HUES6 (cell line): ENCODE results near the gene GRK5.

Experiments
- H3K27ac ChIP-seq: 2 replicates; pipeline ENCODE4 v1.7.0; 2013; ENCODE audit warnings: low read depth, mild to moderate bottlenecking, low read length, inconsistent platforms
- H3K27me3 ChIP-seq: 2 replicates; pipeline ENCODE4 v1.6.1; 2013; ENCODE audit warnings: low read length; ENCODE audit not compliant: control insufficient read depth, insufficient read depth
- H3K36me3 ChIP-seq: 2 replicates; pipeline ENCODE4 v1.6.1; 2013; ENCODE audit warnings: low read length; ENCODE audit not compliant: control insufficient read depth, insufficient read depth
- H3K4me1 ChIP-seq: 2 replicates; pipeline ENCODE4 v1.6.1; 2013; ENCODE audit warnings: low read length; ENCODE audit not compliant: control insufficient read depth, insufficient read depth
- H3K4me3 ChIP-seq: 2 replicates; pipeline ENCODE4 v1.5.1; 2013; ENCODE audit warnings: low read depth, low read length
- H3K9ac ChIP-seq: one replicate; pipeline ENCODE4 v1.6.1; 2013; ENCODE audit warnings: mild to moderate bottlenecking, low read length
- H3K9me3 ChIP-seq: 2 replicates; pipeline ENCODE4 v1.6.1; 2013; ENCODE audit warnings: low read depth, low read length; ENCODE audit not compliant: control insufficient read depth, insufficient read depth

Gene GRK5

DNA sequence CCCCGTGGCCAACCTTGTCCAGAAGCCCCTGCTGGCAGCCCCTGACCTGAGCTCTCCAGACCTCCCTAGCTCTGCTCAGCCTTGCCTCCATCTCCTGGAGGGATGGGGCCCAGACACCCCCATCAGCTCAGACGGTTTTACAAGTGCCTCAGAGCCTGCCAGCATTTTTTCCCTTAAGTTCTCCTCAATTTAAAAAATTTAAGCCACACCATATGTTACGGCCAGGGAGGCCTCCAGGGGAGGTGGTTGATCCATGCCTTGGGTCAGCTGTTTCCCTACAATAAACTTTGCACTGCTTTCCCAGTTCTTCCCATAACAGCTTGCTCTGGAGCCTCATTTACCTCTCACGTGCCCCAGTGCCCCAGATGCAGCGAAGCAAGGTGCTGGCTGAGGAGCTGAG, 191.6 kb downstream of the GRK5 start:
- Histone ChIP-seq H3K4me1 (no peaks in the 10 kb centered on the region; the same call in 1 of the 2 replicates), H3K27me3 (no peaks in the 10 kb centered on the region), H3K9ac (no peak overlapping the region), H3K9me3 (no peaks in the 10 kb centered on the region), H3K27ac (no peak overlapping the region), H3K36me3 (no peaks in the 10 kb centered on the region), H3K4me3 (no peak overlapping the region)

DNA sequence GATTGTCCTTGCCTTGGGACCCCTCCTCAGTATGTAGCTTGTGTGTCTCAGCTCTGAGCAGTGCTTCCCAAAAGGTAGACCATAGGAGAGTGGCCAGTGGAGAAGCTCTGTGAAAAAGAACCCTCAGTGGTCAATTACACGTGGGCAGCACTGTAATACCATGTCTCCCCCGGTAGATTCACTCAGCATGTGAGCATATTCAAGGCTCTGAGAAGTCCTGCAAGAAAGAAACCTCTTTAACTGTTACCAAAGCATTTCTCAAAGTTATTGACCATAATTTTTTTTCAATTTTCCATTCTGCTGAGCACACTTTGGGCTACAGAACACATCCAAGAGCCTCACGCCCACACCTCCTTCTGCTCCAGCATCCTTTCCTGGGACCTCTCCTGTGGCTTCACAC, 192.1 kb downstream of the GRK5 start:
- Histone ChIP-seq H3K9me3 (no peaks in the 10 kb centered on the region), H3K36me3 (no peaks in the 10 kb centered on the region), H3K4me3 (no peak overlapping the region), H3K27me3 (no peaks in the 10 kb centered on the region), H3K9ac (no peak overlapping the region), H3K4me1 (no peaks in the 10 kb centered on the region; the same call in 1 of the 2 replicates), H3K27ac (no peak overlapping the region)

DNA sequence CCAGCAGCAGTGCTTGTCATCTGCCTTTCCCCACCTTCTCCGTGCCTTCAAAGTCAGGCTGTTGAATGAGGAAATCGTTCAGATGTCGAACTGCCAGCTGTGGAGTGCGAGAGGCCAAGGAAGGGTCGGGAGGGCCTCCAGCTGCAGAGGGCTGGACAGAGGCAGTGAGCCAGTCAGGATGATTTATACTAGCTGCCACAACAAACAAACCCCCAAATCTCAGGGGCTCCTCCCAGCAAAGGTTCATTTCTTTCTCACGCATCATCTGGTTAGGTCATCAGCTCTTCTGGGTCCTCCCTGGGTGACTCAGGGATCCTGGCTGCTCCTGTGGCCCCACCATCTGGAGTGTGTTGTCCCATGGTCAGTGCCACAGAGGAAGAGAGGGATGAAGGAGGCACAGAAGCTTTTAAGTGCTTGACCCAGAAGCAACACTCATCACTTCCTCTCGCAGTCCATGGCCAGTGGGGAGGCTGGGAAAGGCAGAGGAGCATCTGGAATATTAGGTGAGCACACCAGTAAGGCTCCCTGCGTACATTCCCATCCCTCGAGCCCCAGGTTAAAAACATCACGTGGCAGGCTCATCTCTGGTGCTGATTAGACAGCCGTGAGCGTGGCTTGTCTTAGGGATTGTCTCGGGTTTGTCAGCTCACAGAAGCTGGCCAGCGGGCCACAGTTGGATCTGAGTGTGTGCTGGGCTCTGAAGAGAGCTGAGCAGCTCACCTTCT, 194.5 kb downstream of the GRK5 start:
- Histone ChIP-seq H3K9me3 (no peaks in the 10 kb centered on the region), H3K4me1 (no peaks in the 10 kb centered on the region; the same call in 1 of the 2 replicates), H3K4me3 (no peak overlapping the region), H3K9ac (no peak overlapping the region), H3K27me3 (no peaks in the 10 kb centered on the region), H3K36me3 (no peaks in the 10 kb centered on the region), H3K27ac (no peak overlapping the region)

DNA sequence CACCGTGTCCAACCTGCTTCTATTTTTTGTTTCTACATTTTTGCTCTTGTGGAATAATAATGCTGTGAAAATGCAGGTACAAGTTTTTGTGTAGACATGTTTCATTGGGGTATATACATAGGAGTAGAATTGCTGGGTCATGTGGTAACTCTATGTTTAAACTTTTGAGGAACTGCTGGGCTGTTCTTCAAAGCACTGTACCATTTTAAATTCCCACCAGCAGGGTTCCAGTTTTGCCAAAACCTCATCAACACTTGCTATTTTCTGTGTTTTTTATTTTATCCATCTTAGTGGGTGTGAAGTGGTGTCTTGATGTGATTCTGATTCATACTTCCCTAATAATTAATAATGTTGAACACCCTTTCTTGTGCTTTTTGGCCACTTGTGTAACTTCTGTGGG, 196.6 kb downstream of the GRK5 start:
- Histone ChIP-seq H3K9me3 (no peaks in the 10 kb centered on the region), H3K9ac (no peak overlapping the region), H3K4me3 (no peak overlapping the region), H3K27ac (no peak overlapping the region), H3K4me1 (no peaks in the 10 kb centered on the region; the same call in 1 of the 2 replicates), H3K27me3 (no peaks in the 10 kb centered on the region), H3K36me3 (no peaks in the 10 kb centered on the region)

DNA sequence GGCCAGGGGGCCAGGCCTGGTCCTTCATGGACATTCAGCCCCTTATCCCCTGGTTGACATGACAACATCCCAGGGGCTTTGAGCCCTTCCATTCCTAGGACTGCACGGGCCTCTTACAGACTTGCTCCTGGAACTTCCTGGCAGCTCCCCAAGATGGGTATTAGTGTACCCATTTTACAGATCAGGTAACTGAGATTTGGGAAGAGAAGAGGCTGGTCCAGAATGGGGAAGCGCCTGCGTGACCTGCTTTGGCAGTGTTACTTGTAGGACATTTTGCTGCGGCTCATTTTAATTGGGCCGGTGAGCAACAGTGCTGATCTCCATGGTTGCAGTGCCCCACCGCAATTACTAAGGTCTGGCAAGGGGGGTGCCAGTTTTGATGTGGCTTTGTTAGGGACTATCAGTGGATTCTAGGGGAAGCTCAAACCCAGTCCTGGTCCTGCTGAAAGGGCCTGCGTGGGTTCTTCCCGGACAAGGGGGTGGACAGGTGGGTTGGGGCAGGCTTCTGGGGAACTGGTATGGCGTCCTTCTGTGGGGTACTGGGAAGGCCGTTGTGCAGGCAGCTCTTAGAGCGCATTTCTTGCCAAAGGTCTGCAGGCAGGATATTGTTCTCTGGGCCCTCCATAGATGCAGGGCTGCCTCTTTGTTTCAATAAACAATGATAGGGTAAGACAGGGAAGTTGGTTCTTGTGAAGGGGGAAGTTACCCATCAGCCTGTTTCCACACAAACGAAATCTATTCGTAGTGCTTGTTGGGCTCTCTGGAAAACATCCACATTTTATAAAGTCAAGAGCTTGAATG, 197.5 kb downstream of the GRK5 start:
- no peaks in the 10 kb centered on the region; the same call in 1 of the 2 replicates for H3K4me1 ChIP-seq

DNA sequence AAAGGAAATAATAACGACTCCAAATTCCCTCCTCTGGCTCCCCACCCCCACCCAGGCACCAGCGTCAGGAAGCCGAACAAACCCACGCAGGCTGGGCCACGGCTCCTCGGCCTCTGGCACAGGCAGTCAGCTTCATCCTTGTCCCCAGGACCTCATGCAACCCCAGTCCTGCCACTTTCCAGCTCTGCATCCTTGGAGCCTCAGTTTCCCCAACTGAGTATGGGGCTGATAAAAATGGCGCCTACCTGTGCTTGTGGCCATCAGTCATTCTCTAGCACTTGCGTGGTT, 198.1 kb downstream of the GRK5 start:
- H3K27ac ChIP-seq, result no peak overlapping the region

More for the DNA sequence above, 197.5 kb downstream of the GRK5 start:
- Histone ChIP-seq H3K4me3 (no peak overlapping the region), H3K9me3 (no peaks in the 10 kb centered on the region), H3K27ac (no peak overlapping the region), H3K27me3 (no peaks in the 10 kb centered on the region), H3K9ac (no peak overlapping the region), H3K36me3 (no peaks in the 10 kb centered on the region)

DNA sequence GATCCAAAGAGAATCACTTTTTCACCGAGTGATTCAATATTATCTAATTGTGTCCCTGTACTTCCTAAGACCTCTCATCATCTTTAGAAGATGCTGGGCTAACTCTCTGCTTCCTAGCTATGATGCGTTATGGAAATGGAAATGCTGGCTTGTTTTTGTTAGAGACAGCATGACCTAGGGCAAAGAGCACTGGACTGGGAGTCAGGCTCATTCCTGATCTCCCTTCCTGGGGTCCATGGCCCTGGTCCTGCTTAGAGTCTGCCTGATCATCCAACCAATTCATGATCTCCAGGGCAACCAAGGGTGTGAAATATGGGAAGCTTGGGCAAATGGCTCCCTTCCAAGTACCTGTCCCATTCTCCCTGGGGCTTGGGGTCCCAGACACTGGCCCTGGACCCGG, 198.8 kb downstream of the GRK5 start:
- H3K9ac ChIP-seq, result no peak overlapping the region
- H3K36me3 ChIP-seq, result no peaks in the 10 kb centered on the region
- H3K27ac ChIP-seq, result no peak overlapping the region
- no peaks in the 10 kb centered on the region for H3K27me3 ChIP-seq
- no peaks in the 10 kb centered on the region for H3K9me3 ChIP-seq
- H3K4me1 ChIP-seq, result no peaks in the 10 kb centered on the region; the same call in 1 of the 2 replicates
- H3K4me3 ChIP-seq, result no peak overlapping the region

More for the DNA sequence above, 198.1 kb downstream of the GRK5 start:
- H3K4me3 ChIP-seq, result no peak overlapping the region
- no peaks in the 10 kb centered on the region for H3K9me3 ChIP-seq
- no peaks in the 10 kb centered on the region for H3K27me3 ChIP-seq
- no peaks in the 10 kb centered on the region for H3K36me3 ChIP-seq
- no peak overlapping the region for H3K9ac ChIP-seq
- H3K4me1 ChIP-seq, result no peaks in the 10 kb centered on the region; the same call in 1 of the 2 replicates

DNA sequence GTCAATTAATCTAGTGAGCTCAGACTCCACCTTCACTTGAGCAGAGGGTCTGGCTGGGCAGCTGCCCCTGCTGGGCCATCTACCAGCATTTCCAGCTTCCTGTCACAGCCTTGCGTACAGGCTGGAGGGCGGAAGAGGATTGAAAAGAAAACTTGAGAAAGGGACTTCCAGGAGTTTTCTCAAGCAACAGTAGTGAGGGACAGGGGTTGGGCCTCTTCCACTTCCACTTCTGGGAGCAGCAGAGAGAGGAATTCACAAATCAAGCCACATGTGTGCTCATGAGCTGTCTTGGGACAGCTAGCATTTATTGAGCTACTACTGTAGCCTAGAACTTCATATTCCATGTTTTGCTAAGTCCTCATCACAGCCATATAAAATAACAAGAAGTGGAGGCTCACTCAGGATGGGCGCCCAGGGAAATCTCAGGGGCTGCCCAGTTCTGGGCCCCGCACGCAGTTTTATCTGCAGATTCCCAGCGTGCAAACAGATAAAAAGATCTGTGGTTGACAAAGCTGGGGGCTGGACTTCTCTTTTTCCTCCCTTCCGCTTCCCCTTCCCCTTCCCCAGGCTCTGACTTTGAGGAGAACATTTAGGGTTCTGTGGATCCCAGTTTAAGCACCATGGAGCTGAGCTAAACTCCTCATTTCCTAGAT, 199.4 kb downstream of the GRK5 start:
- Histone ChIP-seq H3K4me1 (no peaks in the 10 kb centered on the region; the same call in 1 of the 2 replicates), H3K27me3 (no peaks in the 10 kb centered on the region), H3K9ac (no peak overlapping the region), H3K27ac (no peak overlapping the region), H3K4me3 (no peak overlapping the region), H3K9me3 (no peaks in the 10 kb centered on the region), H3K36me3 (no peaks in the 10 kb centered on the region)

DNA sequence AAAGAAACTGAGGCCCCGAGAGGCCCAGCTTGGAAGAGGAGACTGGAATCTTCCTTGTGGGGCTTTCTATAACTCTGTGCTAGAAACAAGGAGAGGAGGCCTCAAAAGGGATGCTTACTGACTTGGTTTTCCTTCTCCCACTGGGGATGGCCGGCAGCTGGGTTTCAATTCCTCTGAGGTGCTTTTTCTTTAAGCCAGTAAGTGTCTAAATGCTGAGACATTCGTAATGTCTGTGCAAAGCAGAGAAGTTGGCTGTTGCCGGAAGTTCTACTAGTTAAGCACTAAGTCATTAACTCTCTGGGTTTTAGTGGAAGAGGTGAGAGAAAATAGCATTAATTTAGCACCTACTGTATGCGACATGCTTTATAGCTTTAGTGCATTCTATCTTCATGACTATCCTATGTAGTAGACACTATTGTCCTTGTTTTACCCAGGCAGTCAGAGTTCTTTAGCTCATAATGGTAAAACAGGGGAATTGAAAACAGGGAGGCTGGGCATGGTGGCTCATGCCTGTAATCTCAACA, 199.9 kb downstream of the GRK5 start:
- Histone ChIP-seq H3K9ac (no peak overlapping the region), H3K27me3 (no peaks in the 10 kb centered on the region), H3K9me3 (no peaks in the 10 kb centered on the region), H3K4me1 (no peaks in the 10 kb centered on the region; the same call in 1 of the 2 replicates), H3K27ac (no peak overlapping the region), H3K36me3 (no peaks in the 10 kb centered on the region), H3K4me3 (no peak overlapping the region)

DNA sequence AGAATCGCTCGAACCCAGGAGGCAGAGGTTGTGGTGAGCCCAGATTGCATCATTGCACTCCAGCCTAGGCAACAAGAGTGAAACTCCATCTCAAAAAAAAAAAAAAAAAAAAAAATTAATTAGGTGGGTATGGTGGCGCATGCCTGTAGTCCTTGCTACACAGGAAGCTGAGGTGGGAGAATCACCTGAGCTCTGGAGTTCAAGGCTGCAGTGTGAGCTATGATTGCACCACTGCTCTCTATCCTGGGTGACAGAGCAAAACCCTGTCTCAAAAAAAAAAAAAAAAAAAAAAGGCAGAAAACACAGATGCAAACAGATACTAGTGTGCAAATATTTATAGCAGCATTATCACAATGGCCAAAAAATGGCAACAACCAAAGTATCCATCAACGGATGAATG, 200.7 kb downstream of the GRK5 start:
- Histone ChIP-seq H3K4me3 (no peak overlapping the region), H3K9me3 (no peaks in the 10 kb centered on the region), H3K27me3 (no peaks in the 10 kb centered on the region), H3K4me1 (peaks cover 3% of the 10 kb centered on the region; the same call in 1 of the 2 replicates), H3K27ac (no peak overlapping the region), H3K36me3 (no peaks in the 10 kb centered on the region), H3K9ac (no peak overlapping the region)

DNA sequence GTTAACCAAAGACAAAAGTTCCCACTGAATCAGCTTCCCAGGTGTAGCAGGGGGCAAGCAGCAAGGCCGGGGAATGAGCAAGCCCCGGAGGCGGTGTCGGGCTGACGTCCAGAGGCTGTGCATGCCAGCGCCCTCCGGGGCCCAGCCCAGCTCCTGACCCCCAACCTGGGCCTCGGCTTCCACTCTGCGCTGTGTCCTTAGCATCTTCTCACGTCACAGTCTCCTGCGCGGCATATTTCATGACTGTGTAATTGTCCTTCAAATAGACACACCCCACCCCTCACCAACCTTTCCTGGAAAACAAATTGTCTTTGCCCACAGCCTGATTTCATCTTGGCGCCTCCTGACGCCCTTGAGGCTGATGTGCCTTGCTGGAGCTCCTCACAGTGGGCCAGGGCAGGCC, 201.6 kb downstream of the GRK5 start:
- Histone ChIP-seq H3K9ac (no peak overlapping the region), H3K4me1 (peaks cover 8% of the 10 kb centered on the region; the same call in 1 of the 2 replicates), H3K9me3 (no peaks in the 10 kb centered on the region), H3K27me3 (no peaks in the 10 kb centered on the region), H3K4me3 (no peak overlapping the region), H3K27ac (no peak overlapping the region), H3K36me3 (no peaks in the 10 kb centered on the region)
